CD14-positive monocyte (primary cell): Measurements from ENCODE around the gene SOD1. TPM values are rescaled to one million over a fixed set of nuclear protein-coding genes. Genes with fewer than 3 reads are reported as not detected.

Experiments
- DNase-seq, 3 donors: peaks; one replicate each; pipeline ENCODE4 v3.0.0-alpha.2; 2011 to 2022
- H2AFZ ChIP-seq: 2 replicates; pipeline ENCODE4 v1.6.0; 2012; ENCODE audit warnings: mild to moderate bottlenecking, low read depth, low read length, inconsistent platforms; ENCODE audit not compliant: insufficient read depth, poor library complexity, severe bottlenecking
- H3K27ac ChIP-seq, 2 donors: 1 replicate in 1 of 2; 2 replicates in 1 of 2; pipeline ENCODE4 v1.5.1; 2012 to 2013; ENCODE audit warnings: low read length in 2 of 2, control low read depth in 1 of 2, inconsistent platforms in 1 of 2, low read depth in 1 of 2, mild to moderate bottlenecking in 1 of 2
- H3K27me3 ChIP-seq, 2 donors: one replicate each; pipeline versions ENCODE4 v1.6.0 to v1.6.1; 2011 to 2013; ENCODE audit warnings: low read length in 2 of 2; ENCODE audit not compliant: control insufficient read depth in 2 of 2, insufficient read depth in 2 of 2
- H3K36me3 ChIP-seq, 2 donors: replicated peaks in 1 of 2; 1 replicate in 1 of 2; 2 replicates in 1 of 2; pipeline versions ENCODE4 v1.5.1 to v1.6.1; 2012 to 2013; ENCODE audit warnings: low read length in 2 of 2, control low read depth in 1 of 2, inconsistent platforms in 1 of 2, mild to moderate bottlenecking in 1 of 2; ENCODE audit not compliant: insufficient read depth in 2 of 2, control insufficient read depth in 1 of 2
- H3K4me1 ChIP-seq, 2 donors: 1 replicate in 1 of 2; 2 replicates in 1 of 2; pipeline versions ENCODE4 v1.5.1 to v1.6.1; 2012 to 2013; ENCODE audit warnings: low read length in 2 of 2, control low read depth in 1 of 2, inconsistent platforms in 1 of 2, mild to moderate bottlenecking in 1 of 2, moderate library complexity in 1 of 2; ENCODE audit not compliant: insufficient read depth in 2 of 2, control insufficient read depth in 1 of 2
- H3K4me2 ChIP-seq: replicated peaks from 2 replicates; pipeline ENCODE3; 2012; ENCODE audit warnings: low read length, moderate library complexity, mild to moderate bottlenecking; ENCODE audit not compliant: poor library complexity, severe bottlenecking; ENCODE audit errors: extremely low read depth
- H3K4me3 ChIP-seq, 3 experiments: fragments of 200-600 bp in 1 of 3; sonication (generic) in 1 of 3; replicated peaks in 1 of 3; 1 replicate in 2 of 3; 2 replicates in 1 of 3; pipeline ENCODE4 v1.5.1; 2011 to 2013; ENCODE audit warnings: low read length in 3 of 3, mild to moderate bottlenecking in 3 of 3, control low read depth in 2 of 3, low read depth in 2 of 3, inconsistent platforms in 1 of 3, moderate library complexity in 1 of 3
- H3K79me2 ChIP-seq: 2 replicates; pipeline ENCODE4 v1.6.0; 2012; ENCODE audit warnings: mild to moderate bottlenecking, control low read depth, inconsistent platforms, low read length, moderate library complexity; ENCODE audit not compliant: insufficient read depth
- H3K9ac ChIP-seq: 2 replicates; pipeline ENCODE4 v1.6.0; 2017; ENCODE audit warnings: low read length, mild to moderate bottlenecking; ENCODE audit not compliant: insufficient read depth, poor library complexity, severe bottlenecking
- H3K9me3 ChIP-seq, 2 donors: replicated peaks in 1 of 2; 1 replicate in 1 of 2; 2 replicates in 1 of 2; pipeline versions ENCODE4 v1.5.1 to v1.6.1; 2012 to 2013; ENCODE audit warnings: low read length in 2 of 2, control low read depth in 1 of 2; ENCODE audit not compliant: control insufficient read depth in 1 of 2, insufficient read depth in 1 of 2
- H4K20me1 ChIP-seq: 2 replicates; pipeline ENCODE4 v1.6.0; 2012; ENCODE audit warnings: mild to moderate bottlenecking, low read length, control low read depth, moderate library complexity; ENCODE audit not compliant: insufficient read depth
- H3K27ac Mint-ChIP-seq, 7 donors: one replicate each; pipeline ENCODE4 v1.8.0; 2020; ENCODE audit warnings: mild to moderate bottlenecking in 7 of 7, mixed read lengths in 7 of 7, moderate library complexity in 6 of 7, inconsistent platforms in 2 of 7
- H3K27me3 Mint-ChIP-seq, 3 donors: one replicate each; pipeline ENCODE4 v1.8.0; 2021 to 2022; ENCODE audit warnings: low read depth in 3 of 3, mild to moderate bottlenecking in 3 of 3, mixed read lengths in 3 of 3, moderate library complexity in 3 of 3, inconsistent platforms in 1 of 3
- H3K36me3 Mint-ChIP-seq, 2 donors: one replicate each; pipeline ENCODE4 v1.8.0; 2020; ENCODE audit warnings: mixed read lengths in 2 of 2, inconsistent platforms in 1 of 2, mild to moderate bottlenecking in 1 of 2
- H3K4me1 Mint-ChIP-seq: one replicate; pipeline ENCODE4 v1.8.0; 2020; ENCODE audit warnings: mild to moderate bottlenecking, mixed read lengths
- H3K4me3 Mint-ChIP-seq, 2 donors: one replicate each; pipeline ENCODE4 v1.8.0; 2020; ENCODE audit warnings: mild to moderate bottlenecking in 2 of 2, mixed read lengths in 2 of 2, moderate library complexity in 1 of 2
- H3K9me3 Mint-ChIP-seq, 7 donors: one replicate each; pipeline ENCODE4 v1.8.0; 2020 to 2022; ENCODE audit warnings: mixed read lengths in 7 of 7, mild to moderate bottlenecking in 6 of 7, moderate library complexity in 6 of 7, inconsistent platforms in 2 of 7
- CTCF ChIP-seq: fragments of 200-600 bp; IDR thresholded peaks from one replicate; pipeline ENCODE4 v1.8.0; 2022; ENCODE audit warnings: antibody characterized with exemption, mild to moderate bottlenecking
- WGBS: methylation state at CpG from one replicate; pipeline ENCODE4 v1.1.5; 2013; ENCODE audit warnings: missing lambda C conversion rate; ENCODE audit not compliant: insufficient coverage; 5-methylcytosine and 5-hydroxymethylcytosine counted together
- intact Hi-C, 2 donors: fragments of 100-400 bp; cut with micrococcal nuclease; formaldehyde crosslinking; loops; one replicate each; pipeline versions ENCODE4 v1.15.0 to v1.15.1; 2023
- polyA plus RNA-seq, 3 donors: library from polyadenylated mRNA; depleted of rRNA in 1 of 3; unstranded in 2 of 3; stranded (reverse) in 1 of 3; fragments of 300-500 nt in 2 of 3; fragments of >200 nt in 1 of 3; fragmentation: Illumina TruSeq in 2 of 3; gene quantifications; 1 replicate in 2 of 3; 2 replicates in 1 of 3; pipeline ENCODE4 v1.2.3, GENCODE V29; 2012 to 2021

SOD1 gene
- polyA plus RNA-seq, 3 donors = 79.6 to 174 (median 157) TPM

GRCh38 chr21:31634993-31635392 is 24.5 kb upstream of the SOD1 start:
- no peaks in the 10 kb centered on the region for H3K4me1 Mint-ChIP-seq
- intact Hi-C loops = no loop called here
- H3K4me3 ChIP-seq = no peak overlapping the region

GRCh38 chr21:31636874-31637273 is 22.6 kb upstream of the SOD1 start:
- H3K9me3 ChIP-seq = peaks cover 0 to 31% of the 10 kb centered on the region in 2 donors
- H2AFZ ChIP-seq = no peak overlapping the region
- no peaks in the 10 kb centered on the region for H4K20me1 ChIP-seq
- H3K27ac Mint-ChIP-seq = no peak overlapping the region
- H3K9me3 Mint-ChIP-seq = peaks cover 13 to 35% (median 27%) of the 10 kb centered on the region in 7 donors
- H3K27me3 Mint-ChIP-seq = peaks cover 0 to 3% (median 2%) of the 10 kb centered on the region in 3 donors
- peaks cover 0 to 3% of the 10 kb centered on the region in 2 donors for H3K36me3 Mint-ChIP-seq
- H3K9ac ChIP-seq = no peak overlapping the region
- no peaks in the 10 kb centered on the region for H3K4me1 ChIP-seq
- no peak for DNase-seq
- no peak overlapping the region for H3K4me3 ChIP-seq
- H3K4me3 Mint-ChIP-seq = no peak overlapping the region
- no peaks in the 10 kb centered on the region for H3K79me2 ChIP-seq
- H3K27me3 ChIP-seq = no peaks in the 10 kb centered on the region
- TF ChIP-seq CTCF = no peak
- no peak overlapping the region for H3K4me2 ChIP-seq
- H3K27ac ChIP-seq = no peak overlapping the region
- intact Hi-C loops = no loop called here
- no peaks in the 10 kb centered on the region for H3K36me3 ChIP-seq
- WGBS = no CpG with 5 or more reads among the region's 2 CpGs
- H3K4me1 Mint-ChIP-seq = no peaks in the 10 kb centered on the region

More at GRCh38 chr21:31634993-31635392, 24.5 kb upstream of the SOD1 start:
- H2AFZ ChIP-seq = no peak overlapping the region
- no peak overlapping the region for H3K4me2 ChIP-seq
- no peaks in the 10 kb centered on the region for H3K4me1 ChIP-seq
- no peak for TF ChIP-seq CTCF
- DNase-seq = no peak
- H3K9ac ChIP-seq = no peak overlapping the region
- whole genome bisulfite sequencing = no CpG with 5 or more reads among the region's 3 CpGs
- no peaks in the 10 kb centered on the region for H4K20me1 ChIP-seq
- no peaks in the 10 kb centered on the region for H3K27me3 ChIP-seq
- no peak overlapping the region for H3K27ac ChIP-seq
- Mint-ChIP-seq H3K4me3 (no peak overlapping the region), H3K27ac (no peak overlapping the region), H3K36me3 (peaks cover 0 to 3% of the 10 kb centered on the region in 2 donors), H3K9me3 (peaks cover 13 to 31% (median 24%) of the 10 kb centered on the region in 7 donors), H3K27me3 (peaks cover 1 to 3% (median 3%) of the 10 kb centered on the region in 3 donors)
- peaks cover 0 to 22% of the 10 kb centered on the region in 2 donors for H3K9me3 ChIP-seq
- no peaks in the 10 kb centered on the region for H3K79me2 ChIP-seq
- H3K36me3 ChIP-seq = no peaks in the 10 kb centered on the region
